Astrocyte (in vitro differentiated cells and primary cell): Measurements from ENCODE around the gene NFATC1.
"Not testable (repeated sequence)": the region's sequence is repeated elsewhere in the genome, so short reads cannot be mapped to it uniquely, and the experiment has no call there.

Experiments
- EZH2 ChIP-seq: IDR thresholded peaks from 2 replicates; pipeline ENCODE4 v1.6.1; 2012; ENCODE audit warnings: mild to moderate bottlenecking, low read length, inconsistent platforms; ENCODE audit not compliant: insufficient read depth
- TF ChIP-seq, protein P1 (sequence below): IDR thresholded peaks from 2 replicates; pipeline ENCODE4 v1.5.1; 2011; ENCODE audit warnings: low read depth, mild to moderate bottlenecking, inconsistent platforms, low read length, moderate library complexity; ENCODE audit not compliant: insufficient read depth

DNA sequence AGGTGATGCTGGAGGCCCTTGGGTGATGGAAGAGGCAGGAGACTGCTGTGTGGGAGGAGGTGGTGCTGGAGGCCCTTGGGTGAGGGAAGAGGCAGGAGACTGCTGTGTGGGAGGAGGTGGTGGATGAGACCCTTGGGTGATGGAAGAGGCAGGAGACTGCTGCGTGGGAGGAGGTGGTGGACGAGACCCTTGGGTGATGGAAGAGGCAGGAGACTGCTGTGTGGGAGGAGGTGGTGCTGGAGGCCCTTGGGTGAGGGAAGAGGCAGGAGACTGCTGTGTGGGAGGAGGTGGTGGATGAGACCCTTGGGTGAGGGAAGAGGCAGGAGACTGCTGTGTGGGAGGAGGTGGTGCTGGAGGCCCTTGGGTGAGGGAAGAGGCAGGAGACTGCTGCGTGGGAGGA, 109.7 kb downstream of the NFATC1 start:
- not testable (repeated sequence) for TF ChIP-seq EZH2
- TF ChIP-seq, protein P1, sequence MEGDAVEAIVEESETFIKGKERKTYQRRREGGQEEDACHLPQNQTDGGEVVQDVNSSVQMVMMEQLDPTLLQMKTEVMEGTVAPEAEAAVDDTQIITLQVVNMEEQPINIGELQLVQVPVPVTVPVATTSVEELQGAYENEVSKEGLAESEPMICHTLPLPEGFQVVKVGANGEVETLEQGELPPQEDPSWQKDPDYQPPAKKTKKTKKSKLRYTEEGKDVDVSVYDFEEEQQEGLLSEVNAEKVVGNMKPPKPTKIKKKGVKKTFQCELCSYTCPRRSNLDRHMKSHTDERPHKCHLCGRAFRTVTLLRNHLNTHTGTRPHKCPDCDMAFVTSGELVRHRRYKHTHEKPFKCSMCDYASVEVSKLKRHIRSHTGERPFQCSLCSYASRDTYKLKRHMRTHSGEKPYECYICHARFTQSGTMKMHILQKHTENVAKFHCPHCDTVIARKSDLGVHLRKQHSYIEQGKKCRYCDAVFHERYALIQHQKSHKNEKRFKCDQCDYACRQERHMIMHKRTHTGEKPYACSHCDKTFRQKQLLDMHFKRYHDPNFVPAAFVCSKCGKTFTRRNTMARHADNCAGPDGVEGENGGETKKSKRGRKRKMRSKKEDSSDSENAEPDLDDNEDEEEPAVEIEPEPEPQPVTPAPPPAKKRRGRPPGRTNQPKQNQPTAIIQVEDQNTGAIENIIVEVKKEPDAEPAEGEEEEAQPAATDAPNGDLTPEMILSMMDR: not testable (repeated sequence)
